LHCN-M2 (cell line): ENCODE data around the gene FAM53A. TPM values are rescaled to one million over a fixed set of nuclear protein-coding genes. Genes with fewer than 3 reads are reported as not detected.

ENCODE experiments used
- DNase-seq: peaks from one replicate; pipeline ENCODE4 v3.0.0-alpha.2; 2012; ENCODE audit warnings: low read depth
- total RNA-seq: library from RNA; depleted of rRNA; stranded (reverse); fragments of >200 nt; gene quantifications from 2 replicates; pipeline ENCODE4 v1.2.3, GENCODE V29; 2014

FAM53A gene
- total RNA-seq, 1 experiment from 2014 or later = 12.3 TPM

- no peak for DNase-seq
Measured at GRCh38 chr4:1660948-1661677, 23.0 kb downstream of the FAM53A start.

GRCh38 chr4:1659104-1660043 lies 24.7 kb downstream of the FAM53A start:
- no peak for DNase-seq

GRCh38 chr4:1658581-1658980 lies 25.5 kb downstream of the FAM53A start:
- no peak for DNase-seq

- DNase-seq = peak; percentile 4
Measured at GRCh38 chr4:1658146-1658545, 26.0 kb downstream of the FAM53A start.

GRCh38 chr4:1656986-1657385 lies 27.1 kb downstream of the FAM53A start:
- DNase-seq = no peak

GRCh38 chr4:1656132-1656531 lies 28.0 kb downstream of the FAM53A start:
- DNase-seq = no peak

- DNase-seq = no peak
Measured at GRCh38 chr4:1655676-1656075, 28.4 kb downstream of the FAM53A start.

DNA sequence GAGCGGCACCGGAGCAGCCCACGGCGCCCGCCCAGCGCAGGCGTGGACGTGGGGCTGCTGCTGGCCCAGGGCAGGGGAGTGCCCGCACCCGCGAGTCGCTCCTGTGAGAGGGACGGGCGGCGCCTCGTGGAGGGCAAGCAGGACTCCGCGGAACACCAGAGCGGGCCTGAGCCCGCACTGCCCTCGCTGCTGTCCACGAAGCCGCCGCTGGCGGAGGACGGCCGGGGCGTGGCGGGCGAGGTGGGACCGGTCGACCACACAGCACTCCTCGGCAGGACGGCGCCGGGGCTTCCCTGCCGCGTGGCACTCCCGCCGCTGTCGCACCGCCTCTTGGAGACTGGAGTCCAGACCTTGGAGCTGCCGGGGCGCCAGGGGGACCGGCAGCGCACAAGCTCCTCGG lies 29.0 kb downstream of the FAM53A start:
- DNase-seq = no peak

- no peak for DNase-seq
Measured at GRCh38 chr4:1654216-1654955, 29.7 kb downstream of the FAM53A start.

- no peak for DNase-seq
Measured at GRCh38 chr4:1653776-1654175, 30.3 kb downstream of the FAM53A start.

DNA sequence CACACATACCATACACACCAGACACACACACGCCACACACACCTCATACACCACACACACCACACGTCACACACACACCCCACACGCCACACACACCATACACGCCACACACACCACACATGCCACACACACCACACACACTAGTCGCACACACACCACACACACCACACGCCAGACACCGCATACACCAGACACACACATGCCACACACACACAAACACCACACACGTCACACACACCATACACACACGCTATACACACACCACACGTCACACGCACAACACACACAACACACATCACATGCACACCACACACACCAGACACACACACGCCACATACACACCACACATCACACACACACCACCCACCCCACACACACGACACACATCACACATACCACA lies 32.0 kb downstream of the FAM53A start:
- DNase-seq = no peak

GRCh38 chr4:1651609-1652008 lies 32.5 kb downstream of the FAM53A start:
- DNase-seq = no peak

- no peak for DNase-seq
Measured at GRCh38 chr4:1648962-1649361, 35.2 kb downstream of the FAM53A start.

- DNase-seq = no peak
Measured at GRCh38 chr4:1647432-1647831, 36.7 kb downstream of the FAM53A start.

GRCh38 chr4:1646690-1647089 lies 37.4 kb downstream of the FAM53A start:
- no peak for DNase-seq

- DNase-seq = no peak
Measured at GRCh38 chr4:1644891-1645657, 39.0 kb downstream of the FAM53A start.

DNA sequence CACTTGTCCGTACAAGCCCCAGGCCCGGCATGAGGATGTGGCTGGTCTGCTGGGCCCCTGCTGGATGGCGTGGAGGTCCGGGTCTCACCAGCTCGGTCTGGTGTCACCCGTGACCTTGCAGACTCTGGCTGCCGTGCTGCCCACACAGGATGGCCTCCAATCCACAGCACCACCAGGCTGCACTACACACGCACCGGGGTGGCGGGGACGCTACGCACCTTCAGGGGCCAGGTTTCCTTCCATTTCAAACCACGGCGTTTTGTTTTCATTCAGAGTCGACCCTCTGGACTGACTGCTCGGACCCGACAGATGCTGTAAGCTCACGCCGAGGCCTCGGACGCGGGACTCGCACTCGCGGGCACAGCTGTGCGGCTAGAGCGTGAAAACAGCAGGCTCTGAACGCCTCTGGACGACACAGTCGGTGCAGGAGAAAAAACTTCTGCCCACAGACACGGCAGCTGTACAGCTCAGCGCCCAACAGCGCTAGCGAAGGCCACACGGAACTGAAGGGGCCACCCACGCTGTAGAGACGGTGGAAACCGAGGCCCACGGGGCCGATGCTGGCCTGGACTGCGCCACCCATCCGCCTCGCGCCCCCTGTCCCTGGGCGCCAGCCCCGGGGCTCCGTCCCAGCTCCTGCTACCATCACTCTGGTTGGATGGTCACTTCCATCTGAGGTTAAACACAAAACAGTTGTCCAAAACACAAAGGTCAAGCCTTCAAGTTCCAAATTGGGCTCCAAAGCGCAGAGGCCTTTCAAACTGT lies 40.0 kb downstream of the FAM53A start:
- DNase-seq = no peak

DNA sequence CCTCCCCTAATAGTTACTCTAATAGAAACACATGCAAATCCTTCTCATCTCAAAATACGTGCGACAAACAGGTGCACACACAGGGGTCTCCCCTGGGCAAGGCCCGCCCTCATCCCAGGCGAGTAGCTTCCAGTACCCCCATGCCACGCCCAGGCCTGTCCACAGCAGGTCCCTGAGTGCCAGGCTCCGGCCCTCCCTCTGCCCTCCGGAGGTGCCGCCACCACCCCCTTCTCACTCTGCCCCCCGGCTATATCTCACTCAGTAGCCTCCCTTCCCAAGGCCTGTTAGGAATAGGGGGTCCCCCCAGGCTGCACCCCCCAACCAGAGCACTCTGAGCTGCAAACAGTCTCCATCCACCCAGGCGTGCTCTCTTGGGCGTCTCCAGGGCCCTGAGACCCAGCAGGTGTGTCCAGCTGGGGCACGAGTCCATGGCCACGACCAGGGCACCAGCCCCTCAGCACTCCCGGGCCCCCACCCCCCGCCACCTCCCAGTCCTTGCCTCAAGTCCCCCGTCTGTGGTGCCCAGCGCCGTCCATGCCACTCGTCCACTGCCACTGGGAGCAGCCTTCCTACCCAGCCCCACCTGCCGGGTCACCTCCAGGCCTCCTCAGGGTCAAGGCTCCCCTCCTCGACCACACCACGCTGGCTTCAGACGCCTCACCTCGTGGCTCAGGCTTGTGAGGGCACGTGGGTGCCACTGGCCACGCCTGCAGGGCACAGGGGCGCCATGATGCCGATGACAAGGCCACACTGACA lies 41.7 kb downstream of the FAM53A start:
- DNase-seq = no peak

DNA sequence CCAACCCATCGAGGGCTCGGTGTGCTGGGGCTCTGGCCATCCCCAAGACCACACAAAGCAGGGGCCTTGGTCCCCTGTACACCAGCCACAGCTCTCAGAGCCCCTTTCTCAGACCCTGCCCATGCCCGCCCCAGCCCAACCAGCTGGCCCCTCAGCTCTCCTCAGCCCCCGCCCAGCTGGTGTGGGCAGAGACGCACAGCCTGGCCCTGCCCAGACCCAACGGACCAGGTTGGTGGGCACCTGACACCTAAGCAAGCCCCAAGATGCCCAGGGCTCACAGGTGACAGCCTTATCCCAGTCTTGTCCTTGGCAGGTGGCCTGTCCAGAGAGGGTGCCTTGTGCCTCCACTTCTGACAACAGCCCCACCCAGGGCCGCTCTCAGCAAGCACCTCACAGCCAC lies 42.4 kb downstream of the FAM53A start:
- DNase-seq = no peak
